Measurements from ENCODE around the gene KCNMA1. TPM values are rescaled to one million over a fixed set of nuclear protein-coding genes. Genes with fewer than 3 reads are reported as not detected.

KCNMA1 gene
- total RNA-seq, 1 donor from 2014 or later: 41.3 TPM

GRCh38 chr10:77070346-77070745 is 567.3 kb downstream of the KCNMA1 start:
- Histone ChIP-seq H3K27ac (no peak overlapping the region), H3K27me3 (ENCODE audit: low read depth) (no peaks in the 10 kb centered on the region), H3K4me3 (no peak overlapping the region), H3K4me1 (peaks cover 24% of the 10 kb centered on the region), H3K36me3 (no peaks in the 10 kb centered on the region), H3K9me3 (no peaks in the 10 kb centered on the region)
- intact Hi-C loops (cut with DNase I): no loop called here
- DNase-seq (no peak), ATAC-seq (no peak)
- no peak for TF ChIP-seq CTCF (IDR thresholded peaks at IDR 0.05)

DNA sequence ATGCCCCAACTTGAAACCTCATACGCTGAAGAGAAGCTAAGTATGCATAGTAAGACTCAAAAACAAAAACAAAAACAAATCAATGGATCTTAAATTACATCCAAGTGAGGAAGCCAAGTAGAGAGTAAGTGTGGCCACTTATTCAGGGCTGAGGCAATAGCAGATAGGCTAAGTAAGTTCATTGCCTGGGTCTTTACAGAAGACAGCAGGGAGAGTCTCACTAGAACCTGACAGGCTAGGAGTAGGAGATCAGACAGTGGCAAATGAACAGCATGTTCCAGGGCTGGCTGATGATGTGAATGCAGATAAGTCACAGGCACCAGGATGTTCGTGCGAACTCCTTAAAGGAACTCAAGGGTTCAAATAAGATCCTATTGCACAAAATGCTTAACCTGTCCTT is 568.6 kb downstream of the KCNMA1 start:
- DNase-seq: no peak
- no peak for ATAC-seq
- no peak overlapping the region for H3K27ac ChIP-seq
- intact Hi-C loops (cut with DNase I): no loop called here
- no peaks in the 10 kb centered on the region for H3K27me3 ChIP-seq (ENCODE audit: low read depth)
- no peak for TF ChIP-seq CTCF (IDR thresholded peaks at IDR 0.05)
- no peaks in the 10 kb centered on the region for H3K9me3 ChIP-seq
- peaks cover 20% of the 10 kb centered on the region for H3K4me1 ChIP-seq
- no peak overlapping the region for H3K4me3 ChIP-seq
- H3K36me3 ChIP-seq: no peaks in the 10 kb centered on the region

DNA sequence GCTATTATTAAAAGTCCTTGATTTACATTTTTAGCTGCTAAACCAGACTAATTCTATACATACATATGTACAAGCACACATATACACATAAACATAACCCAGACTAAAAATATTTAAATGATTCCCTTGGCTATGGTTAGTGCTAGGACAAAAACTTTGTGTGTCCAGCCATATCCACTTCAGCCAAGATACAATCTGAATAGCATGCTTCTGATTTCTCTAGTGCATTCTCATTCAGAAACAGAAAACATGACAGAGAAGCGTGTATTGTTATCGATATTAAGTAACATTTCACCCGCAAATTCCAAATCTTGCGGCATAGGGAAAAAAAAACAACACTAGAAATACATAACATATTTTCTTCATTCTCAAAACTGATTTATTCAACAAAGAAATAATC is 569.3 kb downstream of the KCNMA1 start:
- H3K4me1 ChIP-seq: peaks cover 13% of the 10 kb centered on the region
- H3K9me3 ChIP-seq: no peaks in the 10 kb centered on the region
- no peak for DNase-seq

DNA sequence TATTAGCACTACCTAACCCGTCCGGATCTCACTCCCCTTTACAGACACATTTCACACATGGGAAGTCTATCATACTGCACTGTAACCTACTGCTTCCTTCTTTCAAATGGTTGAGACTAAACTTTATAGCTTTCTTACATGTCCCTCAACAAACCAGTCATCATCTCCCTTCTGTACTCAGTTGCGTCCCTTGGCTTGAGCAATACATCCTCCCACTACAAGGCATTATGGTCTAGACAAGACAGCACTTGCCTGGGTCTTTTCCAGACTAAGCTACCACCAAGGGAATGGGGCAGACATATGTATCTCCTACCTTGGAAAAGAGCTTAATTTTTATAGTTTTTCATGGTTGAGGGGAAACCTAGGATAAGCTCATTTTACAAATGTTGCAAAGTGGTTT is 575.2 kb downstream of the KCNMA1 start:
- ATAC-seq: no peak
- no peaks in the 10 kb centered on the region for H3K4me1 ChIP-seq
- H3K27me3 ChIP-seq (ENCODE audit: low read depth): no peaks in the 10 kb centered on the region
- H3K36me3 ChIP-seq: no peaks in the 10 kb centered on the region
- no peak for TF ChIP-seq CTCF (IDR thresholded peaks at IDR 0.05)
- DNase-seq: no peak
- no peak overlapping the region for H3K4me3 ChIP-seq
- H3K27ac ChIP-seq: no peak overlapping the region
- no peaks in the 10 kb centered on the region for H3K9me3 ChIP-seq
- intact Hi-C loops (cut with DNase I): no loop called here

More for the DNA sequence above, 569.3 kb downstream of the KCNMA1 start:
- Histone ChIP-seq H3K27ac (no peak overlapping the region), H3K27me3 (ENCODE audit: low read depth) (no peaks in the 10 kb centered on the region), H3K4me3 (no peak overlapping the region), H3K36me3 (no peaks in the 10 kb centered on the region)
- intact Hi-C loops (cut with DNase I): no loop called here
- no peak for TF ChIP-seq CTCF (IDR thresholded peaks at IDR 0.05)
- ATAC-seq: no peak

DNA sequence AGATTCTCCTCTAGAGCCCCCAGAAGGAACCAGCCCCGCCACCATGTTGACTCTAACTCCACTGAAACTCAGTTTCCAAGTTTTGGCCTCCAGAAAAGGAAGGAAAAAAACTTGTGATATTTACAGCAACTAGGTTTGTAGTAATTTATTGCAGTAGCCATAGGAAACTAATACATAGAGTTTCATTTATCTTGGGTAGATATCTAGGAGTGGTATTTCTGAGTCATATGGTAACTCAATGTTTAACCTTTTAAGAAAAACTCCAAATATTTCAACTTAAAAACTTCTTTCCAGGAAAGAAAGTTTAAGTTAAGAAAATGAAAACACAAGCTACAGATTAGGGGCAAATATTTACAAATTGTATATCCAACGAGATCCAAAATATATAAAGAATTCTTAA is 576.7 kb downstream of the KCNMA1 start:
- intact Hi-C loops (cut with DNase I): no loop called here
- Histone ChIP-seq H3K4me1 (no peaks in the 10 kb centered on the region), H3K4me3 (no peak overlapping the region), H3K27me3 (ENCODE audit: low read depth) (no peaks in the 10 kb centered on the region), H3K27ac (no peak overlapping the region), H3K9me3 (no peaks in the 10 kb centered on the region), H3K36me3 (no peaks in the 10 kb centered on the region)
- TF ChIP-seq CTCF (IDR thresholded peaks at IDR 0.05): no peak
- ATAC-seq (no peak), DNase-seq (no peak)

GRCh38 chr10:77056650-77057049 is 581.0 kb downstream of the KCNMA1 start:
- intact Hi-C loops (cut with DNase I): no loop called here
- H3K27ac ChIP-seq: no peak overlapping the region
- ATAC-seq: no peak

More at GRCh38 chr10:77056650-77057049, 581.0 kb downstream of the KCNMA1 start:
- DNase-seq: no peak
- Histone ChIP-seq H3K4me3 (no peak overlapping the region), H3K36me3 (no peaks in the 10 kb centered on the region), H3K4me1 (no peaks in the 10 kb centered on the region), H3K27me3 (ENCODE audit: low read depth) (no peaks in the 10 kb centered on the region), H3K9me3 (no peaks in the 10 kb centered on the region)
- no peak for TF ChIP-seq CTCF (IDR thresholded peaks at IDR 0.05)
